COR-L47 (cell line): Measurements from ENCODE around the gene CMIP.

ENCODE experiments used
- DNase-seq: peaks from one replicate; lab custom pipeline; 2025; lab: John Stamatoyannopoulos, UW

Gene CMIP

DNA sequence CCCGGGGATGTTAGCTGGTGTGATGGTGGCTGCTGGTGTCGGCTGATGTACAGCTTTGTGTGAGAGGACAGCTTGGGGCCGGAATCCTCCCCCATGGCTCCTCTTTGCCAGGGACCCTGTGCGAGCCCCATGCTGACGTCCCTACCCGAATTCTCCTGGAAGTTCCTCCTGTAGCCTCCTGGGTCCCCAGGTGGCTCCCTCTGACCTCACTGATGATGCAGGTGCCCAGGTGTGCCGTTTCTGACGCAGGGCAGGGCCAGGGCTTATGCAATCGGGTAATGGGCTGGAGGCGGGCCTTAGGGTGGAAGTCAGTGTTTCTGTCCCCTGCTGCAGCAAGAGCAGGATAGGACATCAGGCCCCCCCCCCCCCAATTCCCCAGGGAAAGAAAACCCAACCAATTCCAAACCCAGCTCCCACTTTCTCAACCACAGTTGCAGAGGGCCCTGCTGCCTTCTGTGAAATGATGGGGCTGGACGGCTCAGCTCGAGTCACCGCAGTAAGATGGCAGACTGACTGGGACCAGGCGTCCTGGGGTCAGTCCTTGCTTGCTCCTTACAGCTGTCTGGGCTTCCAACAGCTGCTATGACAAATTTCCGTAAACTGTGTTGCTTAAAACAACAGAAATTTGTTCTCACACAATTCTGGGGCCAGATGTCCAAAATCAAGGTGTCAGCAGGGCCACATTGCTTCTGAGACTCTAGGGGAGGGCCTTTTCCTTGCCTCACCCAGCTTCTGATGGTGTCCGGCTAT lies 195.5 kb downstream of the CMIP start:
- DNase-seq: no peak

DNA sequence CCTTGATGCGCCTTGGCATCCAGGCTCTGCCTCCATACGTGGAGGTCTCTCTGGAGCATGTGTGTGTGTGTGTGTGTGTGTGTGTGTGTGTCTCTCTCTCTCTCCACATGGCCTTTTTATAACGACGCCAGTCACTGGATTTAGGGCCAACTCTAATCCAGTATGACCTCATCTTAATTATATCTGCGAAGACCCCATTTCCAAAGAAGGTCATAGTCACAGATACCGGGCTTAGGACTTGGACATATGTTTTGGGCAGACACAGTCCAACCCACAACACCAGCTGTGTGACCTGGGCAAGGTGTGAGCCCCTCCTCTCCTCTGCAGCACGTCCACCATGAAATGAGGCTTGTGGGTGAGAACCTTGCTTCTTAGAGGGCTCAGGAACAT lies 196.1 kb downstream of the CMIP start:
- DNase-seq: no peak

DNA sequence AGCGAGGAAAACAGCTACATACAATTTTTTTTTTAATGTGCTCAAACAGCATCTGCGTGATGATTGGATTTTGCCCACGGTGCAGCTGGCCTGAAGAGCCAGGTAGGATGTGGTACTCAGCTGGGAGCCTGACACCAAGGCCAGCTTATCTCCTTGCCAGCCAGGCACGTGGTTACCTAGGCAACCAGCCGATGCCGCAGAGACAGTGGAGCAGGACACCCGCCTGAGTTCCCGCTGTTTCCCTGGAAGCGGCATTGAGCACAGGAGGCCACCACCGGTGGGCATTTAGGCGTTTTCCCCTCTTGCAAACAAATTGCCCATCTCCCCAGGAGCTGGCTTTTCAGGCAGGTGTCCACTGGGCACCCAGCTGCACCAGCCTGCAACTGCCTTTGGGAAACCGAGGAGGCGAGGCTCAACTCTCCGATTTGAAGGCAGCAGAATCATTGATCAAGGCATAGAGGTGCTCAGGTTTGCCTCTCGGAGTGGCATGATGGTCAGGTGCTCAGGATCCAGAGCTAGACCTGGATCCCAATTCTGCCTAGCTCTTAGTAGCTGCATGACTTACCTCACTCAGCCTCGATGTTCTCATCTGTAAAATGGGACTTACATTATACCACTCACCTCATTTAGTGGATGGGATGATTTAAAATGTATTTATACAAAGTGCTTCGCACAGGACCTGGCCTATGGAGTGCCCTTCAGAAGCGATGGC lies 196.9 kb downstream of the CMIP start:
- peak; percentile 99 for DNase-seq

DNA sequence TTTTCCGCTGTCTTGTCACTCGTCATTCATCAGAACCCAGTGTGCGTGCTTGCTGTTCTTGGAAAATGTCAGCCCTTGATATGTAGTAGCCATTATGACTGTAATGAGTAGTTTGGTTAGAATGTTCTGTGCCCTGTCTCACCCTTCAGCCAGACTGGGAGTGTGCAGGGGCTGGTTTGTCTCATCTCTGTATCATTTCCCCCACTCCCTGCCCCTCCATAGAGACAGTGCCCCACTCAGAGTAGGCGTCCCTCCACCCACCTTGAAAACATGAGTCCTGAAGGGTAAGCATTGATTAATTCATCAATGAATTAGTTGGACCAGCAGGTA lies 197.5 kb downstream of the CMIP start:
- DNase-seq: no peak

DNA sequence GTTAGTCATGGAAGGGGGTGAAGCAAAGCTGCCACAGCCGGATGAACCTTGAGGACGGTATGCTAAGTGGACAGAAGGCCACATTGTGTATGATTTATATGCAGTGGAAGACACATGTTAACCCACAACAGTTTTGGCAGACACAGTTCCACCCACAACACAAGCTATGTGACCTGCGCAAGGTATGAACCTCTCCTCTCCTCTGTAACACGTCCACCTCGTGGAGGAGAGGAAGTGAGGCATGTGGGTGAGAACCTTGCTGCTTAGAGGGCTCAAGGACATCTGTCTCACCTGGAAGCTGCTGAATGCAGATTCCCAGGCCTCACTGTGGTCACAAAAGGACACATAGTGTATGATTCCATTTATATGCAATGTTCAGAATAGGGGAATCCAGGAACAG lies 198.3 kb downstream of the CMIP start:
- no peak for DNase-seq

DNA sequence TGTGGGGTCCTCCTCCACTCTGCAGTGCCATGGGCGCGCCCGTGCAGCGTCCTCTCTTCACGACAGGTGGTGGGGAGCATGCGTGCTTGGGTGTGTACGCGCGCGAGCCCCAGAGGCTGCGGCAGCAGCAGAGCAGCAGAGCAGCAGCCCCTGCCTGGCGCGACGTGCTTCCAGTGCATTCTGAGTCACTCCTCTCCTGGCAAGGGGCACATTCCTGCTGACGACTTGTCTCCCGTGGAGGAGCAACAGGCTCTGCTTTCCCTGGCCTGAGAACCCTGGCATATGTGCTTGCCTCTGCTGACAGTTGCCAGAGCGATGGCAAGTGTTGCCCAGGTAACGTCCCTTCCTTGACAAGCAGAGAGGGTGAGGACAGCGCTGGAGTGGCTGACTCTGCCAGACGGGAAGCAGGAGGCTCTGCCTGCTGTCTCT lies 200.7 kb downstream of the CMIP start:
- DNase-seq: peak; percentile 87

DNA sequence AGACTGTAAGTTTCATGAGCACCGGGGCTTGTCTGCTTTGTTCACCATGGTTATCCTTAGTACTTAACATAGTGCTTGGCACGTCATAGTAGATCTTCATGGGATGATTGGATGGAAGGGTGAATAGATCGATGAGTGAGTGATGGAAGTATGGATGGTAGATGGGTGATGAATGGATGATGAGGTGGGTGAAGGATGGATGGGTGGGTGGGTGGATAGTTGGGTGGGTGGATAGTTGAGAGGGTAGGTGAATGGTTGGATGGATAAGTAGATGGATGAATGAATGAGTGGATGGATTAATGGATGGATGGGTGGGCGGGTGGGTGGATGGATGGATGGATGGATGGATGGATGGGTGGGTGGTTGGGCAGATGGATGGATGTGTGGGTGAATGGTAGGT lies 201.3 kb downstream of the CMIP start:
- DNase-seq: no peak

DNA sequence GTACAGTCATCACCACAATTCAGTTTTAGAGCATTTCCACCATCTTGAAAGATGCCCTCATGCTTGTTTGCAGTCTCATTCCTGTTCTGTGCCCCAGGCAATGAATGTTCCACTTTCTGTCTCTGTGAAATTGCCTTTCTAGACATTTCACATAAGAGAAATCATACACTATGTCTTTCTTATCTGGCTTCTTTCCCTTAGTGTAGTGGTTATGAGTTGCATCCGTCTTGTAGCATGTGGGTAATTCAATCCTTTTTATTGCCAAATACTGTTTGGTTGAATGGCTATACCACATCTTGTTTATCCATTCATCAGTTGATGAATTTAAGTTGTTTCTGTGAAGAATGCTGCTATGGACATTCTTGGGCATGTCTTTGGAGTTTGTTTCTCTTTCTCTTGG lies 202.0 kb downstream of the CMIP start:
- DNase-seq: no peak

DNA sequence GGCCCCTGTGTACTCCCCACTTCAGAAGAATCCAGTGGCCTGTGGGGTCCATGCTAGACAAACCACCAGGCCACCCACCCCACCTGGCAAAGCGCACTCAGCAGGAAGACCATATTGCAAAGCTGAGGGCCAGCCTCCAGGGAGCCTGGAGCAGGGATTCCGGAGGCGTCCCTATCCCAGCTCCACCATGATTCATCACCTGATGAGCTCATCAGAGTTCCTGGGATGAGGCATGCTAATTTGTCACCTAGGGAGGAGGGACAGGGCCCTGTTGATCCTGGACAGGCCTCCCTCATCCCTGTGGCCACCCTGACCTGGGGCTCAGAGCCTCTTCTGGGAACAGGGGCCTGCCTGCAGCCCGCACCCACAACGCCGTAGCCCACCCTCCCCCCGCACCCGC lies 202.9 kb downstream of the CMIP start:
- no peak for DNase-seq

DNA sequence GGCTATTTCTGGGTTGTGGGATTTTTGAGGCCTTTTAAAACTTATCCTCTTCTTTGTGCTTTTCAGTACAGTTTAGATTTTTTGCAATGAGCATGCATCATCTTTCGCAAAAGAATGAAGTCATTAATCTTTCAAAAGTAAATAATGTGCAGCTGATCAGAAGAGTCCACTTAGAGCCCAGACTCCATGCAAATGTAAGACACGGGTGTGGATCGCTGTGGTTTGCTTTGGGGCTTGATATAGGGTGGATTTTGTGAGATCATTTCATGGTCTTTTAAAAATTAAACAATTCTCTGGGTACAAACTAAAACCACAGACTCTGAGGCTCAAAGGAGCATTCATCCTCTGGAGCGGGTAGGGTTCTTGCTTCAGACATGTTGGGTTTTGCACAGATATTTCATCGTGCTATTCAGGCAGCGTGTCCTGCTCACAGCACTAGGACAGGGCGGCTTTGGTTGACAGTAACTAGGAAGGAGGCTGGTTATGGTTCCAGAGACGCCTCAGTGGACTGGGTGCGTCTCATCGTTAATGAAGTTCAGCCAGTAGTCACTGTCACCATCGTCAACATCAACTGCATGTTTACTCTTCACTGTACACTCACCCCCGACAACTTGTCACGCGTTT lies 205.1 kb downstream of the CMIP start:
- no peak for DNase-seq

DNA sequence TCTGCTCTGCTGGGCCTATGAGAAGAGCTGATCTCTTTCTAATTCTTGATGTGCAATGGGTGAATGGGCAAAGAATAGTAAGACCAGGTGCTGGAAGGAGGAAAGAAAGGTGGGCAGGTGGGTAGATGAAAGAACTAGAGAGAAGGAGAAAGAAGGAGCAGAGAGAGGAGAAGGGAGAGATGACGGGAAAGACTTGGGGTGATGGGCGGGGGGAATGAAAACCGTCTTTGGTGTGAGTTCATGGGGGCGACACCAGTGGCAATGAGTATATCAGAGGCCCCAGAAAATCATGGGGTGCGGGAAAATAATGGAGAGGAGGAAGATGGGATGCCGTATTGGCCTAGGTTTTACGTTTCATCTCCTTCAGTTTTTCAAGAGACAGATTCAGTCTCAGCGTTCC lies 205.7 kb downstream of the CMIP start:
- DNase-seq: no peak

DNA sequence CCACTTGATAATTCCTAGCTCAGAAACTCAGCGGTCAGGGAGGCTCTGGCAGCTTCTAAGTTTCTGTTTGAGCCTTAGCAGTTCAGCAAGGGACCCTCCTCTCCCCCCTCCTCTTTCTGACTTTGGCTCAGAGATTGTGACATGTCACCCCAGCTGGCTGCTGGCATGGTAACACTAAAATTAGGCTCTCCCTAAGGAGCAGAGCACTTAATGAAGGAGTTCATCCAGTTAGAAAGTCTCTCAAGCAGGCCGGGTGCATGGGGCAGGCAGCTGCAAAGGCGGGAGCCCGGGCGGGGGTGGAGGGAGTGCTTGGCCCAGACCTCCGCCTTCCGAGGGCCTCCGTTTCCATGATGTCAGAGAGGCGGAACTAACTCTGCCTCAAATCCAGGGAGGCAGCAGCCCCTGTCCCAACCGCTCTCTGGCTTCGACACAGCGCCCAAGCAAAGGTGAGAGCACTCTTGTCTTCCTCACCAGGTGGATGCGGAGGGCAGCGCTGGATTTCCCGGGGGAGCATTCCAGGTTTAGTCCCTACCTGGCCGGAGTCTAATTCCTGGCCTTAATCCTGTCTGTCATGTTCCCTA lies 206.5 kb downstream of the CMIP start:
- DNase-seq: peak; percentile 28

DNA sequence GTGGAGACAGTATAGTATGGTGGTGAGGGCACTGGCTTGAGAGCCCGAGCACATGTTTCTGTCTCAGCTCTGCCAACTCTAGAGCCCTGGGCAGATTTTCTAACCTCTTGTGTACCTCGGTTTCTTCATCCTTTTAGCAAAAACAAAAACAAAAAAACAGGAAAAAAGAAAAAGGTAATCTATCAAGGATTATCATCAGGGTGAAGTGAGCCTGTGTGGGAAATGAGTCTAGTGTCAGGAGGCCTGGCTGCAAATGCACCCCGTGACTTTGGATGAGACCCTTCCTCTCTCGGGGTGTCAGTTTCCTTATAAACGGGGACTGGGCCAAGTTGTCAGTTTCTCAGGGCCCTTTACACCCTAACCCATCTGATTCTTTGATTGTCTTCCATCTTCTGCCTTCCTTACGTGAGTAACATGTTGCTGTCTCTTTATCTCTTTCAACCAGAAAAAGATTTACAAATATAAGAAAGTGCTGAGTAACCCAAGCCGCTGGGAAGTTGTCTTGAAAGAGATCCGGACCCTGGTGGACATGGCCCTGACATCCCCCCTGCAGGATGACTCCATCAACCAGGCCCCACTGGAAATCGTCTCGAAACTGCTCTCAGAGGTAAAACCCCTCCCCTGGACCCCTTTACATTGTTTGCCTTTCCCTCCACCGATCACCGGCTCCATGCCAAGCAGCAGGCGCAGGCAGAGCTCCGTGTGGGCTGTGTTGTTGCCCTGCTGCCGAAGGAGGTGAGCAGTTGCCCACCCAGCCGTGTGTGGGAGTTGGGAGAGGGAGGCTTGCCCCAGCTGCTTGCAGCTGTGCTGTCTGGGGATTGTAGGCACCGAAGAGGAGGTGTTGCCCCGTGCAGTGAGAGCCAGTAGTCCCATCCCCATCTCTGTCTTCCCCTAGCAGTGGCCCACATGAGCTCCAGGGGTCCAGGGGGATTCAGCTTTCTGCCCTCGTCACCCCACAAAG lies 207.4 kb downstream of the CMIP start:
- peak; percentile 70 for DNase-seq

DNA sequence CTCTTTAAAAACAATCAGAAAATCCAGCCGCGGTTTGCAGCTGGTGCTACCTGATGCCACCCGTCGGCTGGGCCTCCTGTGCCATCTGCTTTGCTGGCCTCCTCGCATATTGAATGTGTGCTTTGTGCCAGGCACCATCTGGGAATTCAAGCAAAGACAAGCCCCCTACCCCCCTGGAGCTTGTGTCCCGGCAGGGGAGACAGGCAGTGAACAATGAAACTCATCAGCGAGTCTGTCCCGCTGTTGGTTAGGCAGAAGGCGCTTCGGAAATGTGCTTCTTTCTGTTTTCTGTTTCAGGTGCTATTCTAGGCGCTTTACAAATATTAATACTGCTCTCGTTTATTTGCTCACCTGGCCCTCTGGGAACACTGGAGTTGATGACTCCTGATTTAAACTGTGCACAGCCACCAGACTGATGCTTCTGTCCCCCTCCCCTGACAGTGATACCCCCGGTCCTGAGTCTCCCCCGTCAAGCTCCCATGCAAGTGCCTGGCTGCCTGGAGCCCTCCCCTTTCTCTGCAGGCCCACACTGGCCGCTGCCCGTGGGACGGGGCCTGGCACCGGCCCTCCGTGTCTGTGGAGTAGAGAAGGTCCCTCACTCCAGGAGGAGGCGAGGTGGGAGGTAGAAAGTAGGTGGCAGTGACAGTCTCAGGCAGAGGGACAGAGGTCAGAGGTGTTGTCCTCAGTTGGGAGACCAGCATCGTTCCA lies 208.3 kb downstream of the CMIP start:
- peak; percentile 95 for DNase-seq

DNA sequence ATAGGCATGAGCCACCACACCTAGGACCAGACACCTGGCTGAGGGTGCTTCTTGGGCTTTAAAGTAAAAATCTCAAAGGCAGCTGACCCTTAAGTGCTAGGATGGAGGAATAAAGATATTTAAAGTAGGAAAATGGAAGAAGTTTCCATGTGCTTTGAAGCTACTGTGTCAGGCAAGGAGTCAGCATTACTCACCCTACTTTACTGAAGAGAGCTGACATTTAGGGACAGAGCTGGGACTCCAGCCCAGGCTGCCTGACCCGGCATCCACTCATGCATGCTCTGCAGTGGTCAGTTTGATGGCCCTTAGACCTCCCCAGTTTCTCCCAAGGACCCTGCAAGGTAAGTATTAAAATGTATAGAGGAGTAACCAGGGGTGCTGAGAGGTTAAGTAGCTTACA lies 209.7 kb downstream of the CMIP start:
- DNase-seq: no peak

DNA sequence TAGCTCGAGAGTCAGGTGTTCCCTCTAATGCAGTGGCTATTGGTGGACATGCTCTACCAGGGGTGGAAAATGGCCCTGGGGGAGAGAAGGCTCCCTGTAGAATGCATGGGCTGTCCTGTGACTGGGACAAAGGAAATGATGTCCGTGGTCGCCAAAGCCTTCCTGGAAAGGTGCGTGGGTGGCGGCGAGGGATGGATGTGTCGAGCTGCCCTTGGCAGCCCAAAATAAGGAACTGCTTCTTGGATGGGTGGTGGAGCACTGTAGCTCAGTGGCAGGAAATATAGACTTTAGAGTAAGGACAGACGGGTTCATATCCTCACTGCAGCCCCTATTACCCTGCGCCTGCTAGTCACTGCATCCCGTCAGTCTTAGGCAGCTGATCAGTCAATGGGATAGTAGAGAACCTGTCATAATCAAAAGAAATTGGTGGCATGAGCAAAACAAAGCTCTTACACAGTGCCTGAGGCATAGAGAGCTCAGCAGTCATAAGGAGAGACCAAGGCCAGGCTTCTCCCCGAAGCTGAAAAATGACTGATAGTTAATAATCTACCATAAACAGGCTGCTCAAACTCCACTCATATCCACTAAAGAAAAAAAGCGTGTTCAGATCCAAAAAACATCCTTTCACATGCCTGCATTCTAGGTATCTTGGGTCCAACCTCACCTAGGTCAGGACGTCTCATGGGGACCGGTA lies 211.0 kb downstream of the CMIP start:
- no peak for DNase-seq

DNA sequence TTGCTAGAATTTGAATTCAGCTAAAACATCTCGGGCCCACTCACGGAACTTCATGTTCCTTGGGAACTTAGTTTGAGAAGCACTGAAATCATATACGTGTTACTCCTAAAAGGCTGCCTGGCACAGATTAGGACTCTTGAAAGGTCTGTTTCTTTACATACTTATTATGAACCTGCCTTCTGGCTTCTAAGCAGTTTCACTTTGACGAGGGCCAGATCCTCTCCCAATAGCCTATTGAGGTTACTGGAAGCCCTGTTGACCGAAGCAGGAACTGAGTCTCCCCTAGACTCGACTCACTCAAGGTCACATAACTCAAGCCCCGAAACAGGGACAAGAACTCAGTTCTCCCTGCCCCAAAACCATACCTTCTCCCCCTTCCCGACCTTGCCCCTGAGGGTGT lies 212.6 kb downstream of the CMIP start:
- DNase-seq: no peak

DNA sequence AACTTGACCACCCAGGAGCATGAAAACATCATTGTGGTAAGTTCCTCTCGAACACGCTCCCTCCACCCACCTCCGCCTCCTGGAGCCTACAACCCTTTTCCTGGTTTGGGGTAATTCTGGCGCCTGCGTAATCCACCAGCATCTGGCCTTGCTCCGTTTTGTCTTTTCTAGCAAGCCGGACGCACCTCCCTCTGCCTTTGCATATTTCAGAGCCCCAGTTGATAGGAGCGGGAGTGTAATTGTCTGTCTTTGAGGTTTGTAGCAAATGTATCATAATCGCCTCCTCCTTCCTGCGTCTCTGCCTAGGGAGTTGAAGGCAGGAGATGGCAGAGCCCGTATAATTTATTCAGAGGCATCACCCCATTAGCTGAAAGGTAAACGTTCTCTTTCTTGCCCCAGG lies 213.2 kb downstream of the CMIP start:
- no peak for DNase-seq

DNA sequence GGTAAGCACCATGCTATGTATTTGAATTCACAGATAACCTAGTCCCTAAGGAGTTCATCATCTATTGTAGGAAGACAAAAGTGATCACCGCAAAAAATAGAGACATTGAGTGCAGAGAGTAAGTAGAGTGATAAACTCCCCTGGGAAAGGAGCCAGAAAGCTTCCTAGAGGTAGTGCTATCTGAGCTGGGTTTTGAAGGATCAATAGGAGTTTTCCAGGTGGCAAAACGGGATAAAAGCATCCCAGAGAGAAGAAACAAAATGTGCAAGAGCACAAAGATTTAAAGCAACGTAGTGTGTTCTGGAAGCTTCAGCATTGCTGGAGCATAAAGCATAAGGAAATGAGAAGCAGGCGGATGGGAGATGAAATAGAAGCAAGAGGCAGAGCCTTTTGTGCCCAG lies 213.8 kb downstream of the CMIP start:
- DNase-seq: no peak

DNA sequence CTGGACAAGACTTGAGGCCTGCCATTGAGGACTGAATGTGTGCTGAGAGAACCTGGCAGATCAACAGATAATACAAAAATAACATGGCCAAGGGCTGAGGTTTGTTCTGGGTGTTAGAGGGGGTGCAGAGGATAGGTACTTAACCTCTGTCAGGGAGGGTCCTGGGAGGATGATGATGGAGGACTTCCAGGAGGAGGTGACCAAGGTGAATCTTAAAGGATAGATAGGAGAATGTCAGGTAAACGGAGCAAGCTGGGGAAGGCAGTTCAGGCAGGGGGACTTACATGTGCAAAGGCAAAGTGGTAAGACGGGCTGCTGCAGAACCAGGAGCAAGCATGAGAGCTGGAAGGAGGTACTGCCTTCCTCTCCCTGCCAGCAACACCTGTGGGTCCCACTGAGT lies 214.6 kb downstream of the CMIP start:
- no peak for DNase-seq

DNA sequence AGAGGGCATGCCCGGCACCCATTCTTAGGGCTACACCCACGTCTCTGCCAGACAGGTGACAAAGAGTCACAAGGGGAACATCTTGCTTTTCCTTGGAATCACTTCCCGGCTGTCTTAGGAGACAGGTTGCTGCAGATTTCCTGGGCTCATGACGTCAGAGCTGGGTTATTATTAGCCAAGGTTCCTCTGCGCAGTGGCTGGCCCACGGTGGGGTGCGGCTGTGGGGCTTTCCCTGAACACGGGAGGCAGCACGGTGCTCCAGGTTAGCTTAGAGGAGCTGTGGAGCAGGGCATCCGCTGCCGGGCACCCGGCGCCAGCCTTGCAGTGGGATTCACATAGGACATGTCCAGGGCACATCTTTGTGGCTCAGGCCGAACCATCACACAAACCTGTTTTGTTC lies 216.5 kb downstream of the CMIP start:
- no peak for DNase-seq
